HepG2 (cell line): Measurements from ENCODE around the gene CREBBP. TPM values are rescaled to one million over a fixed set of nuclear protein-coding genes. Genes with fewer than 3 reads are reported as not detected.

Experiments used
- BRF2 ChIP-seq: sonication (generic); formaldehyde crosslinking; IDR thresholded peaks from 2 replicates; pipeline ENCODE4 v1.8.1; 2022; ENCODE audit warnings: mild to moderate bottlenecking, missing genetic modification reagents
- FOXA3 ChIP-seq: IDR thresholded peaks from 2 replicates; pipeline ENCODE4 v1.6.1; 2016; ENCODE audit warnings: missing genetic modification reagents, missing compliant biosample characterization
- HNF1A ChIP-seq, 2 experiments: sonication (generic) in 1 of 2; formaldehyde crosslinking in 1 of 2; IDR thresholded peaks; 2 replicates each; pipeline versions ENCODE4 v1.4.0 to v1.6.1; 2016 to 2020; ENCODE audit warnings: borderline replicate concordance in 1 of 2, low read depth in 1 of 2, mild to moderate bottlenecking in 1 of 2, missing genetic modification reagents in 1 of 2
- IRF1 ChIP-seq: sonication (generic); formaldehyde crosslinking; IDR thresholded peaks from 2 replicates; pipeline ENCODE4 v1.4.0; 2020; ENCODE audit warnings: low read depth, mild to moderate bottlenecking, missing genetic modification reagents
- KDM6A ChIP-seq: IDR thresholded peaks from 2 replicates; pipeline ENCODE4 v1.6.1; 2016; ENCODE audit warnings: low read depth
- PAF1 ChIP-seq: IDR thresholded peaks from 2 replicates; pipeline ENCODE4 v1.6.1; 2016; ENCODE audit warnings: missing genetic modification reagents, missing compliant biosample characterization
- ZBTB3 ChIP-seq: sonication (generic); formaldehyde crosslinking; IDR thresholded peaks from 2 replicates; pipeline ENCODE4 v1.4.0; 2020; ENCODE audit warnings: low read depth, mild to moderate bottlenecking, moderate library complexity, missing genetic modification reagents, borderline replicate concordance
- ZBTB39 ChIP-seq: sonication (generic); formaldehyde crosslinking; IDR thresholded peaks from 2 replicates; pipeline ENCODE4 v1.5.0; 2020; ENCODE audit warnings: missing genetic modification reagents
- ZFX ChIP-seq: sonication (generic); formaldehyde crosslinking; IDR thresholded peaks from 2 replicates; pipeline ENCODE4 v1.4.0; 2020; ENCODE audit warnings: mild to moderate bottlenecking, low read depth, missing genetic modification reagents, moderate library complexity
- ZNF18 ChIP-seq: sonication (generic); formaldehyde crosslinking; IDR thresholded peaks from 2 replicates; pipeline ENCODE4 v1.8.0; 2022; ENCODE audit warnings: mild to moderate bottlenecking, missing genetic modification reagents; ENCODE audit not compliant: insufficient replicate concordance
- polyA plus RNA-seq, 8 experiments: library from polyadenylated mRNA; depleted of rRNA in 3 of 8; stranded (reverse) in 7 of 8; unstranded in 1 of 8; fragments of >200 nt; fragmentation: Illumina TruSeq in 4 of 8; extraction: Trizol in 4 of 8; gene quantifications; 2 replicates each; pipeline versions ENCODE4 v1.2.1 to v1.2.3, GENCODE V29; 2011 to 2016; ENCODE audit warnings: low read depth in 4 of 8, missing spikeins in 1 of 8, mixed read lengths in 1 of 8; ENCODE audit not compliant: insufficient read depth in 1 of 8
- total RNA-seq, 5 experiments: library from RNA; depleted of rRNA; stranded (reverse); fragments of >200 nt; fragmentation: Illumina TruSeq; extraction: Trizol; gene quantifications; 2 replicates each; pipeline ENCODE4 v1.2.3, GENCODE V29; 2016; ENCODE audit warnings: low read depth in 1 of 5

CREBBP gene
- total and polyA plus RNA-seq, 2 of the 13 experiments (the other 11 are each of a cell fraction or from before 2014, with no cell fraction given): 5.3 to 10.4 TPM

- TF ChIP-seq HNF1A (IDR thresholded peaks at IDR 0.05; ENCODE audit: low read depth) (no peak), HNF1A (CRISPR knock-in tag; IDR thresholded peaks at IDR 0.05; ENCODE audit: borderline replicate concordance) (peak; percentile 48; the same call in 1 of the 2 replicates), ZFX (CRISPR knock-in tag) (0 out of 2 replicates have a peak, but pooled peaks have one; percentile 14), KDM6A (CRISPR knock-in tag) (no peak), ZBTB39 (CRISPR knock-in tag) (no peak), PAF1 (CRISPR knock-in tag) (no peak), IRF1 (CRISPR knock-in tag) (no peak), ZBTB3 (CRISPR knock-in tag) (no peak), BRF2 (CRISPR knock-in tag) (no peak), ZNF18 (CRISPR knock-in tag) (no peak), FOXA3 (CRISPR knock-in tag) (peak; percentile 86)
Observed at GRCh38 chr16:3857189-3858043, 23.1 kb downstream of the CREBBP start (continued).
